Peyer's patch (tissue), 4 donors: ENCODE measurements around the gene GPR34. TPM values are rescaled to one million over a fixed set of nuclear protein-coding genes. Genes with fewer than 3 reads are reported as not detected.

Experiments used
- DNase-seq, 3 donors: peaks; one replicate each; pipeline ENCODE4 v3.0.0-alpha.2; 2017 to 2019
- H3K27ac ChIP-seq, 4 donors: fragments of 200-600 bp; sonication (generic); one replicate each; pipeline ENCODE4 v1.5.1; 2016 to 2019
- H3K27me3 ChIP-seq, 2 donors: fragments of 200-600 bp; sonication (generic); one replicate each; pipeline ENCODE4 v1.5.1; 2019
- H3K36me3 ChIP-seq, 3 donors: fragments of 200-600 bp; sonication (generic); one replicate each; pipeline ENCODE4 v1.5.1; 2016 to 2019
- H3K4me1 ChIP-seq, 4 donors: fragments of 200-600 bp; sonication (generic); one replicate each; pipeline ENCODE4 v1.5.1; 2016 to 2019
- H3K4me3 ChIP-seq, 4 donors: fragments of 200-600 bp; sonication (generic); 1 replicate in 3 of 4; 2 replicates in 1 of 4; pipeline ENCODE4 v1.5.1; 2016 to 2019; ENCODE audit warnings: mild to moderate bottlenecking in 1 of 4
- H3K9me3 ChIP-seq, 4 donors: fragments of 200-600 bp; sonication (generic); one replicate each; pipeline ENCODE4 v1.5.1; 2016 to 2019; ENCODE audit warnings: mild to moderate bottlenecking in 1 of 4
- POLR2A ChIP-seq, 2 donors: fragments of 450-650 bp; IDR thresholded peaks; one replicate each; pipeline ENCODE4 v1.5.1; 2017; ENCODE audit warnings: antibody characterized with exemption in 2 of 2, mild to moderate bottlenecking in 2 of 2, moderate library complexity in 2 of 2
- total RNA-seq, 4 donors: library from RNA; depleted of rRNA; stranded (reverse); fragments of >200 nt; gene quantifications; one replicate each; pipeline ENCODE4 v1.1.0, GENCODE V29; 2016
- TF ChIP-seq, protein P1 (sequence below), 6 experiments: fragments of 450-650 bp in 4 of 6; fragments of 200-600 bp in 2 of 6; sonication (generic) in 1 of 6; IDR thresholded peaks; one replicate each; pipeline ENCODE4 v1.5.1; 2017 to 2019; ENCODE audit warnings: antibody characterized with exemption in 6 of 6, mild to moderate bottlenecking in 3 of 6, moderate library complexity in 1 of 6

GPR34 gene
- total RNA-seq, 4 donors from 2014 or later = 1.5 to 21.5 (median 3.7) TPM

DNA sequence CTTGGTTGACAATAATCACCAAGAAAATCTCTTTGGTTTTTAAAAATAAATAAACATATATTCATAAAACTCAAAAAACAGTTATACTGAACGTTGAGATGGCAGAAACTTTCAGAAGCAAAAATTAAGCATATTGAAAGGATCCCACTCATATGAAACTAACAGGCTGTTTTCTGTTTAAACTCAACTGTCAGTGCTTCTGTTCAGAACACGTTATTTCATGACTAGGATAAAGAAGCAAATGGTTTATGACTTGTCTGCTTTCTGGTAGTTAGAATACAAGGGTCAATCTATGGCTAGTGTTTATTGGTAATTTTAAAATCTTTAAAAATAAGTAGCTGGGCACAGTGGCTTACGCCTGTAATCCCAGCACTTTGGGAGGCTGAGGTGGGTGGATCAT, 39.4 kb downstream of the GPR34 start:
- no peaks in the 10 kb centered on the region for H3K27me3 ChIP-seq
- H3K36me3 ChIP-seq = no peaks in the 10 kb centered on the region
- no peak overlapping the region for H3K27ac ChIP-seq
- H3K4me1 ChIP-seq = no peaks in the 10 kb centered on the region
- H3K4me3 ChIP-seq = no peak overlapping the region
- no peaks in the 10 kb centered on the region for H3K9me3 ChIP-seq
- no peak for DNase-seq
- TF ChIP-seq, protein P1, sequence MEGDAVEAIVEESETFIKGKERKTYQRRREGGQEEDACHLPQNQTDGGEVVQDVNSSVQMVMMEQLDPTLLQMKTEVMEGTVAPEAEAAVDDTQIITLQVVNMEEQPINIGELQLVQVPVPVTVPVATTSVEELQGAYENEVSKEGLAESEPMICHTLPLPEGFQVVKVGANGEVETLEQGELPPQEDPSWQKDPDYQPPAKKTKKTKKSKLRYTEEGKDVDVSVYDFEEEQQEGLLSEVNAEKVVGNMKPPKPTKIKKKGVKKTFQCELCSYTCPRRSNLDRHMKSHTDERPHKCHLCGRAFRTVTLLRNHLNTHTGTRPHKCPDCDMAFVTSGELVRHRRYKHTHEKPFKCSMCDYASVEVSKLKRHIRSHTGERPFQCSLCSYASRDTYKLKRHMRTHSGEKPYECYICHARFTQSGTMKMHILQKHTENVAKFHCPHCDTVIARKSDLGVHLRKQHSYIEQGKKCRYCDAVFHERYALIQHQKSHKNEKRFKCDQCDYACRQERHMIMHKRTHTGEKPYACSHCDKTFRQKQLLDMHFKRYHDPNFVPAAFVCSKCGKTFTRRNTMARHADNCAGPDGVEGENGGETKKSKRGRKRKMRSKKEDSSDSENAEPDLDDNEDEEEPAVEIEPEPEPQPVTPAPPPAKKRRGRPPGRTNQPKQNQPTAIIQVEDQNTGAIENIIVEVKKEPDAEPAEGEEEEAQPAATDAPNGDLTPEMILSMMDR (IDR thresholded peaks at IDR 0.05) = no peak
- no peak for TF ChIP-seq POLR2A (IDR thresholded peaks at IDR 0.05)

DNA sequence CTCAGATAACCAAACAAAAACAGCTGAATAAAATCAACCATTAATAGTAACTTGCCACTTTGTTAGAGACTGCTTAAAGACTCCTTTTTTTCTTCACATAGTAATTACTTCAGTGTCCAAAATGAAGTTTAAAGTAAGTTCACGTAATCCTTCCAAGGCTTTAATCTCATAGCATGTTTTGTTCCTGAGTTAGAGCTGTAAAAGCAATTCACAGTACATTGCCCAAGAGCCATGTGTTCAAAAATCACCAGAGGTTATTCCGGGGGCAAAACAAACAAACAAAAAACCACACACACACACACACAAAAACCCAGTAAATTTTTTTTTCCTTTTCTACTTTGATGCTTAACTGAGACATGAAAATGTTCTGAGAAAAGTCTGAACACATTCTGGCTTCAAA, 41.3 kb downstream of the GPR34 start:
- H3K27ac ChIP-seq = no peak overlapping the region
- H3K4me1 ChIP-seq = peaks cover 0 to 5% (median 0%) of the 10 kb centered on the region in 4 donors
- no peaks in the 10 kb centered on the region for H3K36me3 ChIP-seq
- no peaks in the 10 kb centered on the region for H3K27me3 ChIP-seq
- no peak for TF ChIP-seq POLR2A (IDR thresholded peaks at IDR 0.05)
- TF ChIP-seq, protein P1 (IDR thresholded peaks at IDR 0.05) = no peak
- no peak overlapping the region for H3K4me3 ChIP-seq
- no peak for DNase-seq
- no peaks in the 10 kb centered on the region for H3K9me3 ChIP-seq

DNA sequence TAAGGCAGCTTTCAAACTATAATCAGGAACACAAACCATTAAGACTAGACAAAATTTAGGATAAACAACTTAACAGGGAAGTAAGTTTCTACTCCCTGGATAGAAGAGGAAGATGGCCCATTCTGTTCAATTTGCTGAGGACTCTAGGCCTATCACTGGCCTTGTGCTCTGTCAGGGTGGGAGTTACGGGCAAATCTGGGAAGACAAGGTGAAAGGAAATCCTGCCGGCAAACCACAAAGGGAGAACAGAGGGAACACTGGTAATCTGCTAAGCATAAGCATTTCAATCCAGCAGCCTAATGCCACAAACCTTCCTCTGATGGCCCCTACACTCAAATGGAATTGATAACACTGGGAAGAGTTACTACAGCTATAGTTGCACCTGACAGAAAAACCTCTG, 43.5 kb downstream of the GPR34 start:
- Histone ChIP-seq H3K27me3 (no peaks in the 10 kb centered on the region), H3K27ac (no peak overlapping the region), H3K9me3 (no peaks in the 10 kb centered on the region), H3K4me3 (no peak overlapping the region), H3K36me3 (no peaks in the 10 kb centered on the region), H3K4me1 (peaks cover 0 to 5% (median 0%) of the 10 kb centered on the region in 4 donors)
- no peak for DNase-seq
- TF ChIP-seq, protein P1 (IDR thresholded peaks at IDR 0.05) = no peak
- TF ChIP-seq POLR2A (IDR thresholded peaks at IDR 0.05) = no peak

DNA sequence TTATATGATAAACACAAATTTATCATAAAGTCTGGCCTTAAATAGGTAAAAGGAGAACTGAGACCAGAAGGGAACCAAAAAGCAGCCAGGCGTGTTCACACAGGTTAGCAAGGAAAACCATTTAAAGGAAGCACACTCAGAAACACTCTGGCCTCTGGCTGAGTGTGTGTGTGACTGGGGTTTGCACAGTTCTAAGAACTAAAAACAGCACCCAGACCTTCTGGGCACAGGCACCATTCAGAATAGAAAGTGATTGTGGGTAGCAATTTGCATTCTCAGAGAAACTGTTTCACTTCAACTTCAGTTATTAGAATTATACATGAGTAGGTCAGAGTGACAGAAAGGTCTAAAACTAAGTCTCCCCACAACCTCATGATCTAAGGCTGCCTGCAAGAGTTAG, 45.2 kb downstream of the GPR34 start:
- no peaks in the 10 kb centered on the region for H3K9me3 ChIP-seq
- no peaks in the 10 kb centered on the region for H3K36me3 ChIP-seq
- peaks cover 0 to 5% (median 0%) of the 10 kb centered on the region in 4 donors for H3K4me1 ChIP-seq
- H3K4me3 ChIP-seq = no peak overlapping the region
- H3K27me3 ChIP-seq = no peaks in the 10 kb centered on the region
- peak overlapping the region in 1 of 4 donors; percentile 13 for H3K27ac ChIP-seq
- DNase-seq = peak in 2 of 3 donors; percentile 73
- TF ChIP-seq, protein P1 (IDR thresholded peaks at IDR 0.05) = no peak
- no peak for TF ChIP-seq POLR2A (IDR thresholded peaks at IDR 0.05)

DNA sequence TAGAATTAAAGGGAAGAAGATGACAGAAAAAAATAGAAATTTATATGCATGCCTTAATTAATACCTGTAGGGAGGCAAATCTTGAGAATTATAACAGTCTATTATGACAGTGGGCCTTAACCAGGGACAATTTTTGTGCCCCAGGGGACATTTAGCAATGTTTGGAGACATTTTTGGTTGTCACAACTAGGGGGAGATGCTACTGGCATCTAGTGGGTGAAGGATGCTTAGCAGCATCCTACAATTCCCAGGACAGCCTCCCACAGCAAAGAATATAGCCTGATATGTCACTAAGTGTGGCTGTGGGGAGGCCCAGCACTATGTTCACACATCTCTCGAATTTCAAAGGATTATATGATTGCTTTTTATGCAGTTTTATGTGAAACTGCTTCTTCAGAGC, 45.8 kb downstream of the GPR34 start:
- Histone ChIP-seq H3K4me3 (no peak overlapping the region), H3K27ac (peak overlapping the region in 1 of 4 donors; percentile 13), H3K9me3 (no peaks in the 10 kb centered on the region), H3K27me3 (no peaks in the 10 kb centered on the region), H3K36me3 (no peaks in the 10 kb centered on the region), H3K4me1 (peaks cover 0 to 5% (median 0%) of the 10 kb centered on the region in 4 donors)
- TF ChIP-seq, protein P1 (IDR thresholded peaks at IDR 0.05) = peak in 5 of 6 experiments; percentile 20 to 52 (median 28)
- TF ChIP-seq POLR2A (IDR thresholded peaks at IDR 0.05) = no peak
- DNase-seq = no peak

DNA sequence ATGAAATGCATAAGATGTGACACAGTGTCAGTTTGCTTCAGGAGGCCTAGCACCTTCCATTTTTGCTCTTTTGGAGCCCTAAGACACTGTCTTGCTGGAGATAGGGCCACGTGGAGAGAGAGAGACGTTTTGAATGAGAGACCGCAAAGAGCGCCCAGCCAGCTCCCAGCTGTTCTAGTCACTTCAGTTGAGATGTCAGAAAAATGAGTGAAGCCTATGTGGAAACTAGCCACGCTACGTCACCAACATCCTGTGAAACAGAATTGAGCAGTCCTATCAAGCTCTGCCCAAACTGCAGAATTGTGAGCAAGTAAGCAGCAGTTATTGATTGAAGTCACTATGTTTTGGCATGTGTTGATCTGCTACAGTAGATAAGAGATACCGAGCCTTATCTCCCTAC, 48.3 kb downstream of the GPR34 start:
- H3K4me1 ChIP-seq = peaks cover 0 to 5% (median 0%) of the 10 kb centered on the region in 4 donors
- no peak for DNase-seq
- no peaks in the 10 kb centered on the region for H3K36me3 ChIP-seq
- H3K27ac ChIP-seq = no peak overlapping the region
- no peaks in the 10 kb centered on the region for H3K9me3 ChIP-seq
- no peak overlapping the region for H3K4me3 ChIP-seq
- H3K27me3 ChIP-seq = no peaks in the 10 kb centered on the region
- TF ChIP-seq, protein P1 (IDR thresholded peaks at IDR 0.05) = no peak
- TF ChIP-seq POLR2A (IDR thresholded peaks at IDR 0.05) = no peak
